Chondrocyte (in vitro differentiated cells): Measurements from ENCODE around the gene CHID1. TPM values are rescaled to one million over a fixed set of nuclear protein-coding genes. Genes with fewer than 3 reads are reported as not detected.

Experiments
- DNase-seq: peaks from one replicate; pipeline ENCODE4 v3.0.0; 2021; ENCODE audit warnings: mixed read lengths, low spot score
- H3K27ac Mint-ChIP-seq: one replicate; pipeline ENCODE4 v1.8.0; 2021; ENCODE audit warnings: mild to moderate bottlenecking, moderate library complexity, mixed read lengths; ENCODE audit not compliant: unreplicated experiment
- H3K27me3 Mint-ChIP-seq: 2 replicates; pipeline ENCODE4 v1.8.0; 2021; ENCODE audit warnings: low read depth, mixed read lengths
- H3K36me3 Mint-ChIP-seq: 2 replicates; pipeline ENCODE4 v1.8.0; 2021; ENCODE audit warnings: low read depth, mixed read lengths
- H3K4me1 Mint-ChIP-seq: 2 replicates; pipeline ENCODE4 v1.8.0; 2021; ENCODE audit warnings: low read depth, mild to moderate bottlenecking, mixed read lengths
- H3K4me3 Mint-ChIP-seq: one replicate; pipeline ENCODE4 v1.8.0; 2021; ENCODE audit warnings: mild to moderate bottlenecking, moderate library complexity, mixed read lengths; ENCODE audit not compliant: unreplicated experiment
- H3K9me3 Mint-ChIP-seq: 2 replicates; pipeline ENCODE4 v1.8.0; 2021; ENCODE audit warnings: low read depth, mixed read lengths
- CTCF ChIP-seq: fragments of 200-600 bp; sonication (generic); IDR thresholded peaks from 2 replicates; pipeline ENCODE4 v1.5.0; 2021; ENCODE audit warnings: antibody characterized with exemption, mild to moderate bottlenecking, moderate library complexity
- total RNA-seq: library from RNA; stranded (reverse); gene quantifications from 3 replicates; pipeline ENCODE4 v1.2.1, GENCODE V29; 2021

Gene CHID1
- total RNA-seq, 1 donor from 2014 or later = 90.3 TPM

GRCh38 chr11:877565-877964 is 33.0 kb downstream of the CHID1 start:
- DNase-seq = no peak
- no peak overlapping the region for H3K27ac Mint-ChIP-seq
- no peak overlapping the region for H3K4me3 Mint-ChIP-seq
- H3K36me3 Mint-ChIP-seq = peaks cover 15% of the 10 kb centered on the region
- H3K9me3 Mint-ChIP-seq = no peaks in the 10 kb centered on the region
- H3K4me1 Mint-ChIP-seq = peaks cover 5% of the 10 kb centered on the region
- no peak for TF ChIP-seq CTCF
- H3K27me3 Mint-ChIP-seq = no peaks in the 10 kb centered on the region

GRCh38 chr11:876545-876944 is 34.1 kb downstream of the CHID1 start:
- no peak overlapping the region for H3K27ac Mint-ChIP-seq
- no peak for TF ChIP-seq CTCF
- H3K27me3 Mint-ChIP-seq = no peaks in the 10 kb centered on the region
- peaks cover 4% of the 10 kb centered on the region for H3K4me1 Mint-ChIP-seq
- no peak overlapping the region for H3K4me3 Mint-ChIP-seq
- H3K9me3 Mint-ChIP-seq = no peaks in the 10 kb centered on the region
- DNase-seq = no peak
- H3K36me3 Mint-ChIP-seq = peaks cover 10% of the 10 kb centered on the region

- Mint-ChIP-seq H3K27ac (no peak overlapping the region), H3K9me3 (no peaks in the 10 kb centered on the region), H3K4me3 (no peak overlapping the region), H3K36me3 (peaks cover 10% of the 10 kb centered on the region), H3K4me1 (peaks cover 4% of the 10 kb centered on the region), H3K27me3 (no peaks in the 10 kb centered on the region)
- no peak for TF ChIP-seq CTCF
- DNase-seq = no peak
Observed at GRCh38 chr11:875769-876301, 34.8 kb downstream of the CHID1 start.

- Mint-ChIP-seq H3K27ac (no peak overlapping the region), H3K36me3 (peaks cover 7% of the 10 kb centered on the region), H3K4me1 (peaks cover 4% of the 10 kb centered on the region), H3K9me3 (no peaks in the 10 kb centered on the region), H3K4me3 (no peak overlapping the region), H3K27me3 (no peaks in the 10 kb centered on the region)
- TF ChIP-seq CTCF = no peak
- DNase-seq = no peak
Observed at GRCh38 chr11:875203-875602, 35.4 kb downstream of the CHID1 start.

GRCh38 chr11:873706-874105 is 36.9 kb downstream of the CHID1 start:
- H3K36me3 Mint-ChIP-seq = peaks cover 4% of the 10 kb centered on the region
- TF ChIP-seq CTCF = no peak
- H3K27ac Mint-ChIP-seq = no peak overlapping the region
- no peaks in the 10 kb centered on the region for H3K27me3 Mint-ChIP-seq
- H3K9me3 Mint-ChIP-seq = no peaks in the 10 kb centered on the region
- peaks cover 4% of the 10 kb centered on the region for H3K4me1 Mint-ChIP-seq
- H3K4me3 Mint-ChIP-seq = no peak overlapping the region
- no peak for DNase-seq
